Right atrium auricular region (tissue), 2 donors: ENCODE measurements around the gene NIN. TPM values are rescaled to one million over a fixed set of nuclear protein-coding genes. Genes with fewer than 3 reads are reported as not detected.

ENCODE experiments used
- DNase-seq: peaks from one replicate; pipeline ENCODE4 v3.0.0-alpha.2; 2019; ENCODE audit warnings: low spot score
- H3K27ac ChIP-seq, 2 donors: fragments of 200-600 bp; sonication (generic); 1 replicate in 1 of 2; 2 replicates in 1 of 2; pipeline ENCODE4 v1.5.1; 2016 to 2019
- H3K27me3 ChIP-seq, 2 donors: fragments of 200-600 bp; sonication (generic); one replicate each; pipeline versions ENCODE4 v1.5.1 to v1.6.0; 2017 to 2019
- H3K36me3 ChIP-seq: fragments of 200-600 bp; sonication (generic); one replicate; pipeline ENCODE4 v1.5.1; 2016
- H3K4me1 ChIP-seq, 2 donors: fragments of 200-600 bp; sonication (generic); one replicate each; pipeline versions ENCODE4 v1.5.1 to v1.6.0; 2017 to 2019
- H3K4me3 ChIP-seq, 2 donors: fragments of 200-600 bp; sonication (generic); 1 replicate in 1 of 2; 2 replicates in 1 of 2; pipeline ENCODE4 v1.5.1; 2017 to 2019; ENCODE audit warnings: mild to moderate bottlenecking in 1 of 2, moderate library complexity in 1 of 2
- H3K9me3 ChIP-seq, 2 donors: fragments of 200-600 bp; sonication (generic); one replicate each; pipeline ENCODE4 v1.5.1; 2019
- CTCF ChIP-seq, 2 donors: fragments of 200-600 bp; sonication (generic); IDR thresholded peaks; one replicate each; pipeline ENCODE4 v1.5.1; 2019; ENCODE audit warnings: antibody characterized with exemption in 2 of 2
- total RNA-seq, 2 donors: library from RNA; depleted of rRNA; stranded (reverse); fragments of >200 nt; gene quantifications; one replicate each; pipeline ENCODE4 v1.1.0, GENCODE V29; 2016

Gene NIN
- total RNA-seq, 2 donors from 2014 or later = 30.1 to 49.7 TPM

GRCh38 chr14:50865391-50866076 lies 34.6 kb upstream of the NIN start:
- no peaks in the 10 kb centered on the region for H3K27me3 ChIP-seq

GRCh38 chr14:50864946-50865345 lies 34.0 kb upstream of the NIN start:
- H3K4me3 ChIP-seq = no peak overlapping the region
- H3K4me1 ChIP-seq = no peaks in the 10 kb centered on the region
- no peak overlapping the region for H3K27ac ChIP-seq
- no peak for TF ChIP-seq CTCF (IDR thresholded peaks at IDR 0.05)
- H3K9me3 ChIP-seq = no peaks in the 10 kb centered on the region
- no peaks in the 10 kb centered on the region for H3K27me3 ChIP-seq
- DNase-seq = no peak
- no peaks in the 10 kb centered on the region for H3K36me3 ChIP-seq

More at GRCh38 chr14:50865391-50866076, 34.6 kb upstream of the NIN start:
- H3K9me3 ChIP-seq = no peaks in the 10 kb centered on the region
- DNase-seq = no peak
- no peaks in the 10 kb centered on the region for H3K36me3 ChIP-seq
- no peaks in the 10 kb centered on the region for H3K4me1 ChIP-seq
- H3K27ac ChIP-seq = no peak overlapping the region
- TF ChIP-seq CTCF (IDR thresholded peaks at IDR 0.05) = no peak
- no peak overlapping the region for H3K4me3 ChIP-seq

GRCh38 chr14:50864237-50864636 lies 33.3 kb upstream of the NIN start:
- Histone ChIP-seq H3K27ac (no peak overlapping the region), H3K4me1 (peaks cover 0 to 4% of the 10 kb centered on the region in 2 donors), H3K4me3 (no peak overlapping the region), H3K9me3 (no peaks in the 10 kb centered on the region), H3K27me3 (no peaks in the 10 kb centered on the region), H3K36me3 (no peaks in the 10 kb centered on the region)
- no peak for DNase-seq
- no peak for TF ChIP-seq CTCF (IDR thresholded peaks at IDR 0.05)

GRCh38 chr14:50862036-50862570 lies 31.1 kb upstream of the NIN start:
- Histone ChIP-seq H3K36me3 (no peaks in the 10 kb centered on the region), H3K27ac (no peak overlapping the region), H3K4me1 (peaks cover 0 to 6% of the 10 kb centered on the region in 2 donors), H3K9me3 (no peaks in the 10 kb centered on the region), H3K4me3 (no peak overlapping the region), H3K27me3 (no peaks in the 10 kb centered on the region)
- no peak for DNase-seq
- TF ChIP-seq CTCF (IDR thresholded peaks at IDR 0.05) = no peak

- H3K4me3 ChIP-seq = peak overlapping the region; percentile 45 to 61
- H3K27me3 ChIP-seq = no peaks in the 10 kb centered on the region
- peak overlapping the region; percentile 75 for H3K27ac ChIP-seq
- no peaks in the 10 kb centered on the region for H3K9me3 ChIP-seq
- H3K4me1 ChIP-seq = peaks cover 0 to 6% of the 10 kb centered on the region in 2 donors
- DNase-seq = peak; percentile 90
- peak; percentile 76 to 86 for TF ChIP-seq CTCF (IDR thresholded peaks at IDR 0.05)
- H3K36me3 ChIP-seq = no peaks in the 10 kb centered on the region
Measured at GRCh38 chr14:50860478-50861086, 29.6 kb upstream of the NIN start.
